Tibial nerve (tissue), 4 donors: ENCODE measurements around the gene CRACR2A.

Experiments
- EP300 ChIP-seq, 2 donors: sonication (generic); formaldehyde crosslinking; IDR thresholded peaks; one replicate each; pipeline ENCODE4 v1.6.1; 2017; ENCODE audit warnings: antibody characterized with exemption in 2 of 2, mild to moderate bottlenecking in 1 of 2
- TF ChIP-seq, protein P1 (sequence below), 5 experiments: fragments of 200-600 bp in 3 of 5; fragments of 450-650 bp in 2 of 5; sonication (generic) in 3 of 5; IDR thresholded peaks; one replicate each; pipeline ENCODE4 v1.5.1; 2016 to 2019; ENCODE audit warnings: antibody characterized with exemption in 5 of 5, mild to moderate bottlenecking in 3 of 5, moderate library complexity in 2 of 5

GRCh38 chr12:3757261-3757660 lies 4.4 kb upstream of the CRACR2A start:
- TF ChIP-seq EP300 (IDR thresholded peaks at IDR 0.05), result no peak
- TF ChIP-seq, protein P1, sequence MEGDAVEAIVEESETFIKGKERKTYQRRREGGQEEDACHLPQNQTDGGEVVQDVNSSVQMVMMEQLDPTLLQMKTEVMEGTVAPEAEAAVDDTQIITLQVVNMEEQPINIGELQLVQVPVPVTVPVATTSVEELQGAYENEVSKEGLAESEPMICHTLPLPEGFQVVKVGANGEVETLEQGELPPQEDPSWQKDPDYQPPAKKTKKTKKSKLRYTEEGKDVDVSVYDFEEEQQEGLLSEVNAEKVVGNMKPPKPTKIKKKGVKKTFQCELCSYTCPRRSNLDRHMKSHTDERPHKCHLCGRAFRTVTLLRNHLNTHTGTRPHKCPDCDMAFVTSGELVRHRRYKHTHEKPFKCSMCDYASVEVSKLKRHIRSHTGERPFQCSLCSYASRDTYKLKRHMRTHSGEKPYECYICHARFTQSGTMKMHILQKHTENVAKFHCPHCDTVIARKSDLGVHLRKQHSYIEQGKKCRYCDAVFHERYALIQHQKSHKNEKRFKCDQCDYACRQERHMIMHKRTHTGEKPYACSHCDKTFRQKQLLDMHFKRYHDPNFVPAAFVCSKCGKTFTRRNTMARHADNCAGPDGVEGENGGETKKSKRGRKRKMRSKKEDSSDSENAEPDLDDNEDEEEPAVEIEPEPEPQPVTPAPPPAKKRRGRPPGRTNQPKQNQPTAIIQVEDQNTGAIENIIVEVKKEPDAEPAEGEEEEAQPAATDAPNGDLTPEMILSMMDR (IDR thresholded peaks at IDR 0.05), result no peak
